Esophagus mucosa (tissue), 1 donor: ENCODE measurements around the gene C14orf119. TPM values are rescaled to one million over a fixed set of nuclear protein-coding genes. Genes with fewer than 3 reads are reported as not detected.
A peak's percentile ranks its signal among the peaks of the same experiment; 100 is the strongest.

Experiments used
- ATAC-seq: fragments of 200-7000 bp; cut with Tn5 transposase; one replicate; pipeline ENCODE4 v1.9.1; 2020
- total RNA-seq: library from RNA; stranded (reverse); gene quantifications from one replicate; pipeline ENCODE4 v1.2.4, GENCODE V29; 2023
- donor health status: DM: yes; HTN: yes; CAD: no.

Gene C14orf119
- total RNA-seq, 1 donor from 2014 or later: 34.7 TPM

DNA sequence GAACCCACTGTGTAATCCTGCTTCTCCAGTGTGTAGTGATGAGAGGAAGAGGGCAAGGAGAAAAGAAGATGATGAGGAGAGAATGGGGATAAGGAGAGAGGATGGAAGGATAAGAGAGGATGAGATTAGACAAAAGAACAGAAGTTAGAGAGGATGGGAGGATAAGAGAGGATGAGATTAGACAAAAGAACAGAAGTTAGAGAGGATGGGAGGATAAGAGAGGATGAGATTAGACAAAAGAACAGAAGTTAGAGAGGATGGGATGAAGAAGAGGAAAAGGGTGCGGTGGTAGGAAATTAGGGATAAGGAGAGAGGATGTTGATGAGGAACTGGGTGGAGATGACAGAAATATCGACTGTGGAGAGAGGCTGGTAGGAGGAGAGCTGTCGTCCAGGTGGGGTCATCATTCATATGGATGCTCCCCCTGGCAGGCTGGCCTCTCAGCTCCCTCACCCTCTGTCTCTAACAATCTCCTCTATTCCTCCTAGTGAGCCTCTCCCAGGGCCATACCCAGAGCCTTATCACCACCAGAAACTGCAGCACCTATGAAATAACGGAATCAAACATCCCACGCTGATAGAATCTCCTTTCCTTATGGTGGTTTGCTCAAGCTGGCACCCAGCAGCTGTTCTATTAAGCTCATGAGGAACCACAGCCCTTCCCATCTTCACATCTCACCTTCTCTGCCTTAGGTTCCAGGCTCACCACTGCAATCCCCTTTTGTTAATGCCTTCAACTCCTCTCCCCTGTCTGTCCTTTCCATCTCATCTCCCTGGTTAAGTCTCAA, 15.5 kb downstream of the C14orf119 start:
- ATAC-seq: no peak

DNA sequence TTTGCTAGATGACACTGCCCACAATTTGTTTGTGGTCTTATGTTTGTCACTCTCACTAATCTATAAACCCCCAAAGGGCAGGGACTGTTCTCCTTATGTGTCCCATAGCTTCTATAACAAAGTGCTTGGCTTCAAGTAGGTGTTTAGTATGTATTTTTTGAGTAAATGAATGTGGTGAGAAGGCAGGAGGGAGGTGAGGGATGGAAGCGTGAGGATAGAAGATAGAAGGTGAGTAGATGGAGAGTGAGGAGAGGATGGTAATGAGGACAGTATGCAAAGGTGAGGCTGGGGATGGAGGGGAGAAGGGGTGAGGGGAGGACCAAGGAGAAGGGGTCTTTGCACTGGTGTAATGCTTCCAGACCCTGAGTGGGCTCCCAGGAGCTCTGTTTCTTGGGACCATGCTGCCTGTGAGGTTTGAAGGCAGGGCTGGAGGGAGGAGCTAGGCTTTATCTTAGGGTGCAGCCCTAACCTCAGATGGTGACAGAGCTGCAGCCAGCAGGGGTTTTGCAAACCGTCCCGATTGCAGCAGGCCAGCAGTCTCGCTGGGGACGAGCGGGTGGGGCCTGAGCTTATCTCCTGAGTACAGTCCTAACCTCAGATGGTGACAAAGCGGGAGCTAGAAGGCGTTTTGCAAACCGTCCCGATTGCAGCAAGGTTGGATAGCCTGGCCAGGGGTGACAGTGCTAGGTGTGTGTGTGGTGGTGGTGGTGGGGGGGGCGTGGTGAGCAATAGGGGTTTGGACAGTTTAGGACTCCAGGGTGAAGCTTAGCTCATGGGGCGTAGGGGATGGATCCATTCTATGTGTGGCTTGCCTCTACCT, 17.3 kb downstream of the C14orf119 start:
- no peak for ATAC-seq

DNA sequence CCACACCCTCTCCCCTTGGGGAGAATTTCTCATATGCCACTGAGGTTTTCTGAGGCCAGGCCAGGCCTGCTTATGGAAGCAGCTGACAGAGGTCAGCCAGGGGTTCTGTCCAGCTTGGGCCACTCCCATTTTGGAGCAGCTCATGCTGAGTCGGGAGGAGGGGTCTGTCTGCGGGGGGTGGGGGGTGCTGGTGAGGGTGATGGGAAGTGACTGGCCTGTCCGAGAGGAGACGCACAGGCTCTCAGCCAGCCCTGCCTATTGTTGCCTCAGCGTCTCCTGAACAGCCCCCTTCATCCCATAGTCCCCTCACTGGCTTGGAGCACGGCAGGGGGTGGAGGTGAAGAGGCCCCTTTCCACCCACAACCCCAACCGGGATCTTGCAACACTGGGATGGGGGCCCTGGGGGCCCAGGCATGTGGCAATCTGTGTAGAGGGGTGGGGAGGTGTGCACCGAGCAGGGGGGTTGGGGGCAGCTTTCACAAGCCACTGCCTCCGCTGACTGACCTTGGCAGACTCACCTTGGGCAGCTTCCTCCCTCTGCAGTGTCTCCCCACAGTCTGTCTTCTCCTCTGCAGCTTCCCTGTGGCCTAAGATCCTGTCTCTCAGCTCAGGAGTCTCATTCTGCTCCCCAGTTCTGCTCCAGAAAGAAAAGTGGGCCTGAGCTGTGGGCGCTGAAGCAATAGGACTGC, 18.3 kb downstream of the C14orf119 start:
- no peak for ATAC-seq

GRCh38 chr14:23114120-23114458, 18.8 kb downstream of the C14orf119 start:
- ATAC-seq: no peak

GRCh38 chr14:23114669-23115038, 19.3 kb downstream of the C14orf119 start:
- ATAC-seq: no peak

- peak; percentile 80 for ATAC-seq
Measured at GRCh38 chr14:23115039-23115731, 19.9 kb downstream of the C14orf119 start.

- ATAC-seq: no peak
Measured at GRCh38 chr14:23115918-23116317, 20.6 kb downstream of the C14orf119 start.

- ATAC-seq: no peak
Measured at GRCh38 chr14:23117371-23118020, 22.2 kb downstream of the C14orf119 start.

- ATAC-seq: no peak
Measured at GRCh38 chr14:23118506-23119362, 23.4 kb downstream of the C14orf119 start, which contains the start of gene CEBPE. TSS of gene CEBPE (minus strand) at chr14:23119255. CDS start at chr14:23119091, 164 bp downstream.

DNA sequence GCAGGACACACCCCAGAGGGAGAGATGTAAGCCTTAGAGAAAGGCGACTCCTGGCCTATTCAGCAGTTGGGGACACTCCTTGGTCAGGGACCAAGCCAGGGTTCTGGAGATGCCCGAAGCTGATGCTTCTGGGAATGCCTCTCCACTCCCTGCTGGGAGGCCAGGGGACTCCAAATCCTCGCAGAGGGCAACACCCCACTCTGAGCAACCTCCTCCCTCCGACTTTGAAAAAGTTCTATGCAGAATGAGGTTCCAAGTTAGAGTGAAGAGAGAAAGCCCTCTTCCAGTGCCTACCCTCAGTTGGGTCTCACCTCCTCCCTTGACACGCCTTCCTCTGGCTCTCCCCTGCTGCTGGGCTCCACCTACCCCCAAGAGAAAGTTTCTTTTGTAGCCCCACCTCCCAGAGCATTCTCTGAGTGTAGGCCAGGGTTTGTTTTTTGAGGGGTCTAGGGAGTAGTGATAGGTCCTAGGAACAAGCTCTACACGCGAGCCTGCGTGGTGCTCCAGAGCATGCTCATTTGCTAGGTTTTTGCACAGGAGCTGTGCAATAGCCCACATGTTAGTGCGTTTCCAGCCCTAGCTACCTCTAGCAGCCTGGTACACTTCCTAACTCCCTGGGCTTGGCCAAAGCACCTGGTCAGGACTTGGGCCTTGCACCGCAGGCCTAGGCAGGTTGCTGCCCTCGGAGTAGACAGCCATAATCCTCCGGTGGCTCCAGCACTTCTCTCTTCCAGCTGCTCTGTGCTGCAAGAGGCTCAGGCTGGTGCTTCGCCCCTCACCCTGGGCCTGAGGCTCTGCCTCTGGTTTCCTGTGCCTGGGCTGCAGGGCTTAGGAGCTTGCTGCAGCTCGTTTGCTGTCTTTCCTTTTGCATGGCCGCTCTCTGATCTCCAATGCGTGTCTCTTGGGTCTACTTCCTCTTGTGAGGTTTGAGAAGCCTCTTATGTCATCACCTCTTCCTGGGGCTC, 24.3 kb downstream of the C14orf119 start:
- ATAC-seq: no peak

DNA sequence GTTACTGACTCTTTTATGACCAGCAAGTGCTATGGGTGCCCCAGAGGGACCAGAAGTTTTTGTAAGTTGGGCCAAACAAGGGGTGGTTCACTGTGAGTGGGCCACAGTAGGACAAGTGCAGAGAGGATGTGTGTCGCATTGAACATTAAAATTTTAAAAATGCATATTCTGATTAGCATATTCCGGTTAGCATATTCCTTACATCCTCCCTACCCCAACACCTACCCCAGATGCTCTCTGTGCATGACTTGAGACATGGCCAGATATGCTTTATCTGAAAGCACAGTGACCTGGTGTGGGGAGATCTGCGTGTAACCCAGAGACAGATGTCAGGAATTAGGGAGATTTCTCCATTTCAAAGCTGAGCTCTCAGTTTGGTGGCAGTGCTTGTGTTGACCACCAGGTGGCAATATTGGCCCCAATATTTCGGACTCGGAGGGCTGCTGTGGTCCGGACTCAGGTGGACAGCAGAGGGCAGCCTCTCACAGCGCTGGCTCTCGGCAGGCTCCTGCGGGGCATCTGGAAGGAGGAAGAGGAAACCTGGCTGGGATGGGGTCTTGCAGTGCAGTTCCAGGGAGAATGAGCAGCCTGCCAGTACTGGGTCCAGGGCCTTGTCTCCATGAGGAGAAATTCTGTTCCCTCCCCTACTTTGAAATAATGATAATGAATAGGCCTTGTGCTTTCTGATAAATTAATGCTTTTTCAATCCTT, 25.4 kb downstream of the C14orf119 start:
- peak; percentile 86 for ATAC-seq

DNA sequence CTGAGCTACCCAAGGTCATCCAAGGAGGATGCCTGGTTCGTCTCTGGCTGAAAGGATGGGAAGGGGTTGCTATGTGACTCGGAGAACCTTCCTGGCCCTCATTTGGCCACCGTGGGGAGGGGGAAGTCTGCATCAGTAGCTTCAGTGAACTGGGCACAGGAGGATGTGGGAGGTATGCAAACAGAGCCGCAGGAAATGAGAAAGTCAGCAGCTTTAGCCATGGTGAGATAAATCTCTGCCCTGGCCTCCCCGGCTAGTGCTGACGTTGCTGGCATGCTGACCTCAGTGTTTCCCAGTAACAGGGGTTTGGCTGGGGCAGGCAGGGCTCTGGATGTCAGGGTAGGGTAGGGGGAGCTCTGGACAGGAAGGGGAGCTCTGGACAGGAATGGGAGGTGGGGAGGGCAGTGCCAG, 26.1 kb downstream of the C14orf119 start:
- ATAC-seq: no peak

DNA sequence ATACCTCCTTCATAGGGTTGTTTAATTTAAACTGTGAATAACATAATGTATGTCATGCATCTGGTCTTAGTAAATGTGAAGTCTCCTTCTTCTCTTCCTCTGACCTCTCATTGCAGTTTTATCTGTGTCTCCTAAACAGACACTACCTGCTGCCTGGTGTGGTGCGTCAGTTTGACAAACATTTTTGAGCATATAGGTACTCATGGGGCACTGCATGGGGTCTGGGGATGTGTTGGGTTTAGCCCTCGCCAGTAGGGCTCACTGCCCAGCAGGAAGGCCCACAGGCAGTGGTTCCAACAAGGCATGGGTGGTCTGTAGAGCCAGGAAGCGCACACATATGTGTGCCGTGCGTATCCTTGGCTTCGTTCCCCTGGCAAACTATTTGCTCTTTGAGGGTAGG, 26.8 kb downstream of the C14orf119 start:
- ATAC-seq: no peak

DNA sequence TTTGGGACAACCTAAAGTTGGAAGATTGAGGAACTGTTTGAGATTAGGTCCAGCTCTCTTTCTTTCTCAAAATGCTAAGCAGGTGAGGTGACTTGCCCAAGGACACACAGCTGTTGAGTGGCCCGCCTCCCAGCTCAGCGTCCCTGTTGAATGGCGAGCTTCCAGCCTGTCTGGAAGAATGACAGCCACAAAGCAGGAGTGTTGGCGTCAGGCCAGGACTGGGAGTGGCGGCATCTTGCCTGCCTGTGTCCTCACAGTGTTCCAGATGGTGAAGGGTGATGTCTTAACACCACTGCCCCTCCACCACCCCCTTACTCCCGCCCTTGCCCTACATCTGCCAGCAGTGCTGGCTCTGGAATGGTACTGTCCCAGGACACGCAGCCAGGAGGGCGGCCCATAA, 28.1 kb downstream of the C14orf119 start:
- ATAC-seq: peak; percentile 16

DNA sequence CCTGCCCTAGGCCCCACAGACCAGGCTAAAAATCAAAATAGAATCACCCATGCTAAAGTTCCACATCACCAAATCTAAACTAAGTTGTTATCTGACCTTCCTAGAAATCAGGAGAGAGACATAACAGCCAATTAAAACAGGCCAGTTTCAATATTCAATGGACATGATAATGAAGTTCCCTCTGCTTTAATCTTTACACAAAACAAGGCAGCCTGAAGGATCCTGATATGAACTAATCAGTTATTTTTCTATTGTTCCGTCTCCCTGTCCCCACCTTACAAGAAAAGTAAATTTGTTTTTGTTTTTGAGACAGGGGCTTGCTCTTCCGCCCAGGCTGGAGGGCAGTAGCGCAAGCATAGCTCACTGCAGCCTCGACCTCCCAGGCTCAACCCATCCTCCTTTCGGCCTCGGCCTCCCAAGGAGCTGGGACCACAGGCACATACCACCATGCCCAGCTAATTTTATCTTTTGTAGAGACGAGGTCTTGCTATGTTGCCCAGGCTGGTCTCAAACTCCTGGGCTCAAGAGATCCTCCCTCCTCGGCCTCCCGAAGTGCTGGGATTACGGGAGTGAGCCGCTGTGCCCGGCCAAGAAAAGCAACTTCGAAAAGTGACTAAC, 29.1 kb downstream of the C14orf119 start:
- ATAC-seq: no peak

GRCh38 chr14:23125011-23125410, 29.7 kb downstream of the C14orf119 start:
- no peak for ATAC-seq

- no peak for ATAC-seq
Measured at GRCh38 chr14:23125933-23126524, 30.7 kb downstream of the C14orf119 start.

DNA sequence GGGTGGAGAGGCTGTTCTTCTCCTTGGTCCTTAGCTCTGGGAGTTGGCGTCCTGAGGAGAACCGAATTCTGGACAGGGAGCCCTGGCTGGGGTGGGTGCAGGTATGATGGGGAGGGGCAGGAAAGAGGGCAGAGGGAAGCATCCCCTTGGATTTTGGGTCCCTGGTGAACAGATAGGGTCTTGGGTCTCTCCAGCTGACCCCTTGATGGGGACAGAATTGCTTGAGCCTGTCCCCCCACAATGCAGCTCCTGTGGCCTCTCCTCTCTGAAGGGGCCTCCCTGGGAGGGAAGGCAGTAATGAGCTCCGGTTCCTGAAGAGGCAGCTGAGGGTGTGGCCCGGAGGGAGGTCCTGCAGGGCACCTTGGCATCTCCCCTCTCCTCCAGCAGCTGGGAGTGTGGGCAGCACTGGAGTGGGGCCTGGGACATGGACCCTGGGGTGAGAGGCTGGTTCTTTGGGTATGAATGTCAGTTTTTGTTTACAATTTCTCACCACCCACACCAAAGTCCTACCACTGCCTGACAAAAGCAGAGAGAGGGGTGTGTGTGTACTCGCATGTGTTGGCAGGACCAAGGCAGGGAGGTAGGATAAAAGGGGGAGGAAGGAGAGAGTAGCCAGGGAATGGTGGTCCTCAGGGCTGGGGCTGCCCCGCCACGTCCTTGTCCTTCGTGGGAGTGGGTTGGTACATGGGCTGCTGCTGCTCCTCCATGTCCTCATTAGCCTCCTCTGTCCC, 31.4 kb downstream of the C14orf119 start:
- no peak for ATAC-seq
